H1 (cell line): ENCODE results near the gene DACT1.

Experiments
- KDM1A ChIP-seq: fragments of 200-600, 300-600 bp; sonication (generic); IDR thresholded peaks from 2 replicates; pipeline ENCODE4 v1.7.1; 2016; ENCODE audit warnings: mild to moderate bottlenecking, low read length, borderline replicate concordance
- PHF8 ChIP-seq: fragments of 200-600 bp; sonication (generic); conservative IDR thresholded peaks from 2 replicates; pipeline ENCODE4 v1.7.1; 2012; ENCODE audit warnings: low read depth, mild to moderate bottlenecking, inconsistent platforms, low read length, moderate library complexity
- POLR2A ChIP-seq, 2 experiments: IDR thresholded peaks; 1 replicate in 1 of 2; 2 replicates in 1 of 2; pipeline ENCODE4 v1.6.1; 2011; ENCODE audit warnings: low read depth in 2 of 2, low read length in 2 of 2, mild to moderate bottlenecking in 2 of 2; ENCODE audit errors: control extremely low read depth in 1 of 2
- SAP30 ChIP-seq: fragments of 300-600 bp; sonication (generic); IDR thresholded peaks from 2 replicates; pipeline ENCODE4 v1.7.1; 2012; ENCODE audit warnings: low read length, moderate library complexity, mild to moderate bottlenecking, inconsistent platforms; ENCODE audit not compliant: insufficient read depth, insufficient replicate concordance
- TAF1 ChIP-seq: IDR thresholded peaks from 2 replicates; pipeline ENCODE4 v1.6.1; 2011; ENCODE audit warnings: mild to moderate bottlenecking, low read depth, low read length
- TF ChIP-seq, protein P1 (sequence below), 3 experiments: IDR thresholded peaks; 1 replicate in 2 of 3; 2 replicates in 1 of 3; pipeline versions ENCODE4 v1.5.1 to v1.6.1; 2011; ENCODE audit warnings: low read length in 3 of 3, mild to moderate bottlenecking in 3 of 3, inconsistent platforms in 2 of 3, low read depth in 1 of 3, moderate library complexity in 1 of 3; ENCODE audit not compliant: insufficient read depth in 1 of 3; ENCODE audit errors: control extremely low read depth in 1 of 3

DNA sequence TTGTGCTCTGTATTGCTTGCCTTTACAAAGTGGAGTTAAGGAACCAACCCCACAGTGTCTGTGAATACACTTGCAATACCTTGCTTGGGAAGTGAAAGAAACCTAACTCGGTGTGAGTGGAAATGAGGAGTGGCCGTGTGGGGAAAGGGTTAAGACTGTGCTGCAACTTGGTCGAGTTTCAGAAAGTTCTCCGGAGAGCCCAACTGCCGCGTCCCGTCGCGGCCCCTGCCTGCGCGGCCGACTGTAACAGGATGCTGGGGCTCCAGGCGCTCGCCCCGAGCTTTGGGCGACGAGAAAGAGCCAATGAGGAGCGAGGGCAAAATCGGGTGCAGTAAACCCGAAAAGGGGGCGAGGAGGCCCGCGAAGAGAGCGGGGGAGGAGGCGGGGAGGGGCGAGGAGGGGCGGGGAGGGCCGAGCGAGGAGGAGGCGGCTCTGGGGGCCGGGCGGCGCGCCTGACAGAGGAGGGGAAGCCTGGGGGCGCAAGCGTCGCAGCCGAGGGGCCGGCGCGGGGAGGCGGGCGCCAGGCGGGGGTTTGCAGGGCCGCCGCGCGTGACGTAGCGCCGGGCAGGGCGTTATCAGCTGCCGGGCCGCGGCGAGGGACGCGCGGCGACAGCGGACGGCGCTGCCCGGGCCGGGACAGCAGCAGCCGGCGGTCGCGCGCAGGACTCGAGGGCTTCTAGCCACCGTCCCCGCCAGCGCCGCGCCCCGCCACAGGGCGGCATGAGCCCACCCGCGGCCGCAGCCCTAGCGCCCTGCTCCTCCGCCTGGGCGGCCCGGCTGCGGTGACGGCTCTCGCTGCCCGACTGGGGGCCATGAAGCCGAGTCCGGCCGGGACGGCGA lies at the start of gene DACT1:
- TF ChIP-seq POLR2A (IDR thresholded peaks at IDR 0.05; ENCODE audit: control extremely low read depth in 1 of 2, low read depth in 2 of 2, low read length in 2 of 2) (no peak; a peak in 1 of 3 replicates), SAP30 (no peak), TAF1 (no peak), PHF8 (0 out of 2 replicates have a peak, but pooled peaks have one; percentile 28), KDM1A (no peak)
- TF ChIP-seq, protein P1, sequence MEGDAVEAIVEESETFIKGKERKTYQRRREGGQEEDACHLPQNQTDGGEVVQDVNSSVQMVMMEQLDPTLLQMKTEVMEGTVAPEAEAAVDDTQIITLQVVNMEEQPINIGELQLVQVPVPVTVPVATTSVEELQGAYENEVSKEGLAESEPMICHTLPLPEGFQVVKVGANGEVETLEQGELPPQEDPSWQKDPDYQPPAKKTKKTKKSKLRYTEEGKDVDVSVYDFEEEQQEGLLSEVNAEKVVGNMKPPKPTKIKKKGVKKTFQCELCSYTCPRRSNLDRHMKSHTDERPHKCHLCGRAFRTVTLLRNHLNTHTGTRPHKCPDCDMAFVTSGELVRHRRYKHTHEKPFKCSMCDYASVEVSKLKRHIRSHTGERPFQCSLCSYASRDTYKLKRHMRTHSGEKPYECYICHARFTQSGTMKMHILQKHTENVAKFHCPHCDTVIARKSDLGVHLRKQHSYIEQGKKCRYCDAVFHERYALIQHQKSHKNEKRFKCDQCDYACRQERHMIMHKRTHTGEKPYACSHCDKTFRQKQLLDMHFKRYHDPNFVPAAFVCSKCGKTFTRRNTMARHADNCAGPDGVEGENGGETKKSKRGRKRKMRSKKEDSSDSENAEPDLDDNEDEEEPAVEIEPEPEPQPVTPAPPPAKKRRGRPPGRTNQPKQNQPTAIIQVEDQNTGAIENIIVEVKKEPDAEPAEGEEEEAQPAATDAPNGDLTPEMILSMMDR (IDR thresholded peaks at IDR 0.05; ENCODE audit: control extremely low read depth in 1 of 3, insufficient read depth in 1 of 3, low read depth in 1 of 3, low read length in 3 of 3), result 0 out of 4 replicates have a peak, but pooled peaks of 1 of the 3 experiments have one; percentile 2
